A673 (cell line): ENCODE results near the gene SLC30A2. TPM values are rescaled to one million over a fixed set of nuclear protein-coding genes. Genes with fewer than 3 reads are reported as not detected.

ENCODE experiments used
- BruUV-seq: library from RNA; stranded (reverse); fragments of 400-500 nt; replicated peaks from 2 replicates; lab custom pipeline; 2021; lab: Mats Ljungman, UMichigan
- CTCF ChIA-PET: fragments of 300-600 bp; sonication (Branson Sonifier 250); formaldehyde crosslinking; loops from one replicate; lab custom pipeline; 2022; ENCODE audit warnings: antibody characterized with exemption; lab: Charles Lee
- POLR2A ChIA-PET: fragments of 300-600 bp; sonication (Branson Sonifier 250); formaldehyde crosslinking; loops from one replicate; lab custom pipeline; 2022; ENCODE audit warnings: antibody characterized with exemption; ENCODE audit not compliant: low non-redundant PET; lab: Charles Lee
- DNase-seq: peaks from one replicate; pipeline ENCODE4 v3.0.0-alpha.2; 2015; ENCODE audit warnings: low spot score
- H3K27ac ChIP-seq: fragments of 200-600 bp; sonication (generic); 2 replicates; pipeline ENCODE4 v1.5.1; 2016; ENCODE audit warnings: mixed run types, low read depth, mild to moderate bottlenecking, mixed read lengths, antibody characterized with exemption, low read length; ENCODE audit not compliant: poor library complexity, severe bottlenecking
- H3K27me3 ChIP-seq: fragments of 200-600 bp; sonication (generic); replicated peaks from 2 replicates; pipeline ENCODE4 v1.6.1; 2017; ENCODE audit warnings: mixed run types, low read depth, mild to moderate bottlenecking, mixed read lengths, antibody characterized with exemption, low read length; ENCODE audit not compliant: insufficient read depth, poor library complexity
- H3K36me3 ChIP-seq: fragments of 200-600 bp; sonication (generic); 2 replicates; pipeline ENCODE4 v1.6.1; 2016; ENCODE audit warnings: mixed run types, mild to moderate bottlenecking, mixed read lengths, antibody characterized with exemption, low read length; ENCODE audit not compliant: insufficient read depth, poor library complexity, severe bottlenecking
- H3K4me1 ChIP-seq: fragments of 200-600 bp; sonication (generic); 2 replicates; pipeline ENCODE4 v1.6.1; 2017; ENCODE audit warnings: mixed run types, mild to moderate bottlenecking, mixed read lengths, antibody characterized with exemption, low read length; ENCODE audit not compliant: insufficient read depth, poor library complexity, severe bottlenecking
- H3K4me3 ChIP-seq: fragments of 200-600 bp; sonication (generic); 2 replicates; pipeline ENCODE4 v1.5.1; 2016; ENCODE audit warnings: low read depth, mixed run types, mild to moderate bottlenecking, mixed read lengths, low read length; ENCODE audit not compliant: poor library complexity, severe bottlenecking
- H3K9me3 ChIP-seq: fragments of 200-600 bp; sonication (generic); 2 replicates; pipeline ENCODE4 v1.6.1; 2016; ENCODE audit warnings: mixed run types, low read depth, mild to moderate bottlenecking, mixed read lengths, antibody characterized with exemption, low read length; ENCODE audit not compliant: poor library complexity, severe bottlenecking
- CTCF ChIP-seq: fragments of 300-800, 200-600 bp; sonication (generic); conservative IDR thresholded peaks from 2 replicates; pipeline ENCODE4 v1.5.1; 2017; ENCODE audit warnings: low read depth, mild to moderate bottlenecking, antibody characterized with exemption, low read length, moderate library complexity, mixed read lengths
- EZH2 ChIP-seq: fragments of 200-600 bp; sonication (generic); IDR thresholded peaks from 2 replicates; pipeline ENCODE4 v1.6.1; 2017; ENCODE audit warnings: borderline replicate concordance, low read depth, mild to moderate bottlenecking, mixed read lengths, antibody characterized with exemption, low read length; ENCODE audit not compliant: poor library complexity, severe bottlenecking
- intact Hi-C: fragments of 100-400 bp; cut with micrococcal nuclease; formaldehyde crosslinking; loops from one replicate; pipeline ENCODE4 v1.10.0; 2022; ENCODE audit not compliant: unreplicated experiment
- total RNA-seq: library from RNA; stranded (reverse); gene quantifications from 2 replicates; pipeline ENCODE4 v1.2.3, GENCODE V29; 2021

The SLC30A2 gene
- total RNA-seq, 1 experiment from 2014 or later = not detected

GRCh38 chr1:25991937-25992688, 53.8 kb downstream of the SLC30A2 start:
- TF ChIP-seq EZH2 (no peak), CTCF (no peak)
- Histone ChIP-seq H3K27ac (no peak overlapping the region), H3K4me1 (peaks cover 7% of the 10 kb centered on the region), H3K9me3 (no peaks in the 10 kb centered on the region), H3K4me3 (no peak overlapping the region), H3K36me3 (no peaks in the 10 kb centered on the region), H3K27me3 (no peaks in the 10 kb centered on the region)
- ChIA-PET CTCF (no interaction called here), POLR2A (no interaction called here)
- no peak for DNase-seq
- BruUV-seq = no TSS peak
- intact Hi-C loops = loop anchor here (10.0 kb wide), 1 partner anchor 157 kb away; no protein-coding TSS in a partner anchor

- BruUV-seq = no TSS peak
- Histone ChIP-seq H3K27ac (no peak overlapping the region), H3K9me3 (no peaks in the 10 kb centered on the region), H3K4me3 (no peak overlapping the region), H3K27me3 (no peaks in the 10 kb centered on the region), H3K36me3 (no peaks in the 10 kb centered on the region), H3K4me1 (no peaks in the 10 kb centered on the region)
- no peak for DNase-seq
- no peak for TF ChIP-seq CTCF
- TF ChIP-seq EZH2 = no peak
- POLR2A ChIA-PET = no interaction called here
- CTCF ChIA-PET = no interaction called here
- intact Hi-C loops = loop anchor here (10.0 kb wide), 1 partner anchor 156 kb away; no protein-coding TSS in a partner anchor
These were observed 55.1 kb downstream of the SLC30A2 start for GRCh38 chr1:25990702-25991395.

GRCh38 chr1:25990251-25990650, 55.7 kb downstream of the SLC30A2 start:
- POLR2A ChIA-PET = no interaction called here
- no peak for DNase-seq
- Histone ChIP-seq H3K9me3 (no peaks in the 10 kb centered on the region), H3K4me3 (no peak overlapping the region), H3K27ac (no peak overlapping the region), H3K36me3 (no peaks in the 10 kb centered on the region), H3K4me1 (no peaks in the 10 kb centered on the region), H3K27me3 (no peaks in the 10 kb centered on the region)
- CTCF ChIA-PET = interaction anchor here (1.2 kb wide), 1 partner anchor 95 kb away, joined by 3 read pairs; no protein-coding TSS in a partner anchor
- intact Hi-C loops = loop anchor here (10.0 kb wide), 1 partner anchor 155 kb away; no protein-coding TSS in a partner anchor
- no peak for TF ChIP-seq CTCF
- no peak for TF ChIP-seq EZH2
- no TSS peak for BruUV-seq
